ENCODE data around the gene ACP1. TPM values are rescaled to one million over a fixed set of nuclear protein-coding genes. Genes with fewer than 3 reads are reported as not detected.

ACP1 gene
- total RNA-seq, 2 donors from 2014 or later = 111 to 144 TPM

DNA sequence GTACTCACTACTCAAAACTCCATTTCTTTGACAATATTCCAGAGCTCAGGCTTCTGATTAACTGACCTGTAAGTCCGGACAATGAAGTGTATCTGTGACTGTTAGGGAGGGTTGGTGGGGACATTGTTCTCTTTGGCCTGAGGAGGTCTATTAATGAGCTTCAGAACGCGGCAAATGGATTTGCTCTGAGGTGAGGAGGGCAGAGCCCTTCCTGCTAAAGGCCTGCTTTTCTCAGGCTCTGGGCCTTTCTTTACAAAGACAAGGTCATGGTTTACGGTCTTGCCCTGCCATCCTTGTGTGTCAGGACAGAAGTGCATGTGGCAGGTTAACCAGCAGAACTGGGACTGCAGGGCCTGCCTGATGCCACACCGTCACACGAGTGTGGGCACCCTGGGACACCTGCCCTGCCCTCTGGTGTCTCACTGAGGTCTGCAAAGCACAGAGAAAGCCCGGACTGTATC lies 15.9 kb downstream of the ACP1 start:
- no peak overlapping the region for H3K9ac ChIP-seq (ENCODE audit: extremely low read depth, low read length, poor library complexity, severe bottlenecking)
- H3K36me3 ChIP-seq (ENCODE audit: control insufficient read depth, insufficient read depth, low read length) = peaks cover 51% of the 10 kb centered on the region
- H3K27ac Mint-ChIP-seq = peak overlapping the region; percentile 52
- TF ChIP-seq, protein P1, sequence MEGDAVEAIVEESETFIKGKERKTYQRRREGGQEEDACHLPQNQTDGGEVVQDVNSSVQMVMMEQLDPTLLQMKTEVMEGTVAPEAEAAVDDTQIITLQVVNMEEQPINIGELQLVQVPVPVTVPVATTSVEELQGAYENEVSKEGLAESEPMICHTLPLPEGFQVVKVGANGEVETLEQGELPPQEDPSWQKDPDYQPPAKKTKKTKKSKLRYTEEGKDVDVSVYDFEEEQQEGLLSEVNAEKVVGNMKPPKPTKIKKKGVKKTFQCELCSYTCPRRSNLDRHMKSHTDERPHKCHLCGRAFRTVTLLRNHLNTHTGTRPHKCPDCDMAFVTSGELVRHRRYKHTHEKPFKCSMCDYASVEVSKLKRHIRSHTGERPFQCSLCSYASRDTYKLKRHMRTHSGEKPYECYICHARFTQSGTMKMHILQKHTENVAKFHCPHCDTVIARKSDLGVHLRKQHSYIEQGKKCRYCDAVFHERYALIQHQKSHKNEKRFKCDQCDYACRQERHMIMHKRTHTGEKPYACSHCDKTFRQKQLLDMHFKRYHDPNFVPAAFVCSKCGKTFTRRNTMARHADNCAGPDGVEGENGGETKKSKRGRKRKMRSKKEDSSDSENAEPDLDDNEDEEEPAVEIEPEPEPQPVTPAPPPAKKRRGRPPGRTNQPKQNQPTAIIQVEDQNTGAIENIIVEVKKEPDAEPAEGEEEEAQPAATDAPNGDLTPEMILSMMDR (conservative IDR thresholded peaks at IDR 0.05) = no peak
- peaks cover 26% of the 10 kb centered on the region for H3K4me1 Mint-ChIP-seq
- H3K4me1 ChIP-seq (ENCODE audit: control insufficient read depth, insufficient read depth, low read length) = peaks cover 4% of the 10 kb centered on the region
- H3K27me3 ChIP-seq (ENCODE audit: control insufficient read depth, insufficient read depth, low read length, poor library complexity, severe bottlenecking) = peaks cover under 1% of the 10 kb centered on the region
- H3K36me3 Mint-ChIP-seq (ENCODE audit: low read depth) = peaks cover 49% of the 10 kb centered on the region
- DNase-seq = no peak
- no peak overlapping the region for H3K27ac ChIP-seq (ENCODE audit: low read depth, low read length)
- H3K27me3 Mint-ChIP-seq (ENCODE audit: insufficient read depth) = peaks cover 6% of the 10 kb centered on the region
- 91 to 93% methylated on average over 6 to 7 of the region's 7 CpGs for WGBS, 2 experiments (ENCODE audit: insufficient coverage in 1 of 2, insufficient read length in 1 of 2)
- no peak overlapping the region for H3K4me3 Mint-ChIP-seq
- no peaks in the 10 kb centered on the region for H3K9me3 ChIP-seq (ENCODE audit: control insufficient read depth, low read length)
- no peaks in the 10 kb centered on the region for H3K9me3 Mint-ChIP-seq
- no peak overlapping the region for H3K4me3 ChIP-seq (ENCODE audit: low read length)

DNA sequence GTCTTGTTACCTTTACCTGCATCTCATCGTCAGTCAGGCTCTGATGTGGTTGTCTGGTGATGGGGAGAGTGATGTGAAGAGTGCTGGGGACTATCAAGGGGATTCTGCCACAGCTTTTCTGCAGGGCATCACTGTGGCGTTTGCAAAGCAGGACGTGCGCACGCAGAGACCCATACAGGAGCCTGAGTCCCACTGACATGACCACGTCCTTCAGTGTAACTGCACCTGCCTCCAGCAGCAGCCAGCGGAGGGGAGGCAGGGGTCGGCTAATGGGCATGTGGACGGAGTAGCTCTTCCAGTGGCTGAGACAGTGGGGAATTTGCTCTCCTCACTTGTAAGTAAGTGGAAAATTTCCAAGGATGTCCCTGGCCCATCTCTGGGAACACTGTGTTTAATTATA lies 16.6 kb downstream of the ACP1 start:
- H3K4me3 Mint-ChIP-seq = no peak overlapping the region
- peaks cover 45% of the 10 kb centered on the region for H3K36me3 Mint-ChIP-seq (ENCODE audit: low read depth)
- H3K4me3 ChIP-seq (ENCODE audit: low read length) = no peak overlapping the region

DNA sequence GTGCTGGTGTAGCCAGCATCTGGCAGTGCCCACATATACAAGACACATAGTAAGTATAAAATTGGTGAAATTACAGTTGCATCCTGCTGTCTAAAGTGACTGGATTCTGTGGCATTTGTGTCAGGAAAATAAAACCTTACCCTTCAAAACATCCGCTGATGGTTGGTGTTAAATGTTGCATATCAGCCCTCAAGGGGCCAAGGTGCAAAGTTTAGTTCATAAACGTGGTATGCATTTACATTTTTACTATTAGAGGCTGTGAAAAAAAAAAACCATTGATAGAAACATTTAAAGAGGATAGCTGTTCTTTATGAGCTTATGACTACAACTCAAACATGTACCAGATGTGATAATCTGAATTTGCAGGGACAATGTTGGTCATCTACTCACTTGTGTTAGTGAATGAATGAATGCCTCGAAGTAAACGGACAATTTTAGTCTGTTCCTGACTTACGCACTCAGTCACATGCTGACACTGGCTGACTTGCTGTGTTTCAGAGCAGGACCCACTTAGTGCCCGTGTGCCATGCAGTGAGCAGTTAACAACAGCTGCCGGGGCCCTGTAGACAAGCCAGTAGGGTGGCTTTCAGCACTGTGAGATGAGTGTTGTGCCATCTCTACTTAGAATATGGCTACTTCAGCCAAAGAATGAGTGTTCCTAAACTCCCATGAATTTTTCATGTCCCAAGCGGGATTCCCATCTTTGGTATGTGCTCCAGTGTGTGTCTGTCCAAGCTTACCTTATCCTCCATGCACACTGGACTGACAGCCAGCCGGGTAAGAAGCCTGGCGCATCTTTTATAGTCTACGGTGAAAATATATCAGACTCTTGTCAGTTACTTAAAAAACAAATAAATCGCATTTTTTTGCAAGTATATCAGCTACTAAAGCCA lies 17.9 kb downstream of the ACP1 start:
- WGBS, 2 experiments (ENCODE audit: insufficient coverage in 1 of 2, insufficient read length in 1 of 2) = 92 to 97% methylated on average over 11 to 12 of the region's 12 CpGs
- H3K27ac Mint-ChIP-seq = no peak overlapping the region
- DNase-seq = no peak
- Histone ChIP-seq H3K4me1 (ENCODE audit: control insufficient read depth, insufficient read depth, low read length) (peaks cover 10% of the 10 kb centered on the region), H3K27ac (ENCODE audit: low read depth, low read length) (no peak overlapping the region), H3K9ac (ENCODE audit: extremely low read depth, low read length, poor library complexity, severe bottlenecking) (no peak overlapping the region), H3K36me3 (ENCODE audit: control insufficient read depth, insufficient read depth, low read length) (peaks cover 34% of the 10 kb centered on the region), H3K4me3 (ENCODE audit: low read length) (no peak overlapping the region), H3K9me3 (ENCODE audit: control insufficient read depth, low read length) (no peaks in the 10 kb centered on the region), H3K27me3 (ENCODE audit: control insufficient read depth, insufficient read depth, low read length, poor library complexity, severe bottlenecking) (peaks cover 16% of the 10 kb centered on the region)
- H3K36me3 Mint-ChIP-seq (ENCODE audit: low read depth) = peaks cover 36% of the 10 kb centered on the region
- no peaks in the 10 kb centered on the region for H3K9me3 Mint-ChIP-seq
- H3K4me3 Mint-ChIP-seq = no peak overlapping the region
- TF ChIP-seq, protein P1 (conservative IDR thresholded peaks at IDR 0.05) = no peak
- H3K27me3 Mint-ChIP-seq (ENCODE audit: insufficient read depth) = peaks cover 23% of the 10 kb centered on the region
- H3K4me1 Mint-ChIP-seq = peaks cover 39% of the 10 kb centered on the region

More for the DNA sequence above, 16.6 kb downstream of the ACP1 start:
- peaks cover 33% of the 10 kb centered on the region for H3K4me1 Mint-ChIP-seq
- H3K27ac ChIP-seq (ENCODE audit: low read depth, low read length) = no peak overlapping the region
- H3K4me1 ChIP-seq (ENCODE audit: control insufficient read depth, insufficient read depth, low read length) = peaks cover 4% of the 10 kb centered on the region
- H3K9ac ChIP-seq (ENCODE audit: extremely low read depth, low read length, poor library complexity, severe bottlenecking) = no peak overlapping the region
- H3K27ac Mint-ChIP-seq = no peak overlapping the region
- WGBS, 2 experiments (ENCODE audit: insufficient coverage in 1 of 2, insufficient read length in 1 of 2) = 70 to 94% methylated on average over 2 to 9 of the region's 9 CpGs
- H3K27me3 ChIP-seq (ENCODE audit: control insufficient read depth, insufficient read depth, low read length, poor library complexity, severe bottlenecking) = peaks cover 8% of the 10 kb centered on the region
- H3K27me3 Mint-ChIP-seq (ENCODE audit: insufficient read depth) = peaks cover 13% of the 10 kb centered on the region
- H3K9me3 ChIP-seq (ENCODE audit: control insufficient read depth, low read length) = no peaks in the 10 kb centered on the region
- no peak for DNase-seq
- peaks cover 45% of the 10 kb centered on the region for H3K36me3 ChIP-seq (ENCODE audit: control insufficient read depth, insufficient read depth, low read length)
- no peaks in the 10 kb centered on the region for H3K9me3 Mint-ChIP-seq
- TF ChIP-seq, protein P1 (conservative IDR thresholded peaks at IDR 0.05) = no peak

All from endodermal cell (in vitro differentiated cells).